Fibroblast of villous mesenchyme (primary cell): ENCODE measurements around the gene THBD. TPM values are rescaled to one million over a fixed set of nuclear protein-coding genes. Genes with fewer than 3 reads are reported as not detected.

Source experiments
- DNase-seq: peaks from one replicate; pipeline ENCODE4 v3.0.0-alpha.2; 2010; ENCODE audit warnings: low read depth
- H3K4me3 ChIP-seq: 2 replicates; pipeline ENCODE4 v1.5.1; 2011; ENCODE audit warnings: low read depth, mild to moderate bottlenecking, low read length
- total RNA-seq: library from RNA; depleted of rRNA; stranded (reverse); fragments of >200 nt; gene quantifications from 2 replicates; pipeline ENCODE4 v1.2.3, GENCODE V29; 2012
- TF ChIP-seq, protein P1 (sequence below): IDR thresholded peaks from 2 replicates; pipeline ENCODE4 v1.5.1; 2012; ENCODE audit warnings: low read depth, mild to moderate bottlenecking, low read length; ENCODE audit not compliant: insufficient read depth

Gene THBD
- total RNA-seq, 1 donor, result under 0.01 TPM

DNA sequence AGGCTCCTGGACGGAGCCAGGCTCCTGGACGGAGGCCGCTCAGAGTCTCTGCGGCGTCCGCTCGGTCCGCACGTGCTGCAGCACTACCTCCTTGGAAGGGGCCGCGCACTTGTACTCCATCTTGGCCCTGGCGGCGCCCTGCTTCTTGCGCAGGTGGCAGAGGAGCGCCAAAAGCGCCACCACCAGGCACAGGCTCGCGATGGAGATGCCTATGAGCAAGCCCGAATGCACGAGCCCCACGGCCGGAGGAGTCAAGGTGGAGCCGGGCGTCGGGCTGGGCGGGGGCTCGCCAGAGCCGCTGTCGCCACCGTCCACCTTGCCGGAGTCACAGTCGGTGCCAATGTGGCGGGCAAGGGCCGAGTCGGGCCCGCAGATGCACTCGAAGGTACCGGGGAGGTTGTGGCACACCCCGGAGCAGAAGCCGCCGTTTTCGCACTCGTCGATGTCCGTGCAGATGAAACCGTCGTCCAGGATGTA, 1.7 kb downstream of the THBD start:
- no peak for DNase-seq
- TF ChIP-seq, protein P1, sequence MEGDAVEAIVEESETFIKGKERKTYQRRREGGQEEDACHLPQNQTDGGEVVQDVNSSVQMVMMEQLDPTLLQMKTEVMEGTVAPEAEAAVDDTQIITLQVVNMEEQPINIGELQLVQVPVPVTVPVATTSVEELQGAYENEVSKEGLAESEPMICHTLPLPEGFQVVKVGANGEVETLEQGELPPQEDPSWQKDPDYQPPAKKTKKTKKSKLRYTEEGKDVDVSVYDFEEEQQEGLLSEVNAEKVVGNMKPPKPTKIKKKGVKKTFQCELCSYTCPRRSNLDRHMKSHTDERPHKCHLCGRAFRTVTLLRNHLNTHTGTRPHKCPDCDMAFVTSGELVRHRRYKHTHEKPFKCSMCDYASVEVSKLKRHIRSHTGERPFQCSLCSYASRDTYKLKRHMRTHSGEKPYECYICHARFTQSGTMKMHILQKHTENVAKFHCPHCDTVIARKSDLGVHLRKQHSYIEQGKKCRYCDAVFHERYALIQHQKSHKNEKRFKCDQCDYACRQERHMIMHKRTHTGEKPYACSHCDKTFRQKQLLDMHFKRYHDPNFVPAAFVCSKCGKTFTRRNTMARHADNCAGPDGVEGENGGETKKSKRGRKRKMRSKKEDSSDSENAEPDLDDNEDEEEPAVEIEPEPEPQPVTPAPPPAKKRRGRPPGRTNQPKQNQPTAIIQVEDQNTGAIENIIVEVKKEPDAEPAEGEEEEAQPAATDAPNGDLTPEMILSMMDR, result no peak
- H3K4me3 ChIP-seq, result peak overlapping the region; percentile 54

GRCh38 chr20:23047001-23047737, 2.3 kb downstream of the THBD start:
- no peak for DNase-seq
- TF ChIP-seq, protein P1, result no peak
- H3K4me3 ChIP-seq, result peak overlapping the region; percentile 54

- DNase-seq, result no peak
- peak overlapping the region; percentile 9 for H3K4me3 ChIP-seq
- TF ChIP-seq, protein P1, result no peak
Measured at GRCh38 chr20:23046431-23046830, 3.0 kb downstream of the THBD start.

- DNase-seq, result no peak
- no peak overlapping the region for H3K4me3 ChIP-seq
- TF ChIP-seq, protein P1, result no peak
Measured at GRCh38 chr20:23043376-23043775, 6.1 kb downstream of the THBD start.

- TF ChIP-seq, protein P1, result no peak
Measured at GRCh38 chr20:23042270-23042669, 7.2 kb downstream of the THBD start.

GRCh38 chr20:23039885-23040508, 9.5 kb downstream of the THBD start:
- no peak for DNase-seq
- H3K4me3 ChIP-seq, result no peak overlapping the region
- TF ChIP-seq, protein P1, result no peak

More at GRCh38 chr20:23042270-23042669, 7.2 kb downstream of the THBD start:
- DNase-seq, result no peak
- no peak overlapping the region for H3K4me3 ChIP-seq
